Fibroblast of skin of abdomen (primary cell): ENCODE results near the gene CDKAL1.
A peak's percentile ranks its signal among the peaks of the same experiment; 100 is the strongest.

Experiments used
- DNase-seq: peaks from one replicate; pipeline ENCODE4 v3.0.0-alpha.2; 2013

CDKAL1 gene

DNA sequence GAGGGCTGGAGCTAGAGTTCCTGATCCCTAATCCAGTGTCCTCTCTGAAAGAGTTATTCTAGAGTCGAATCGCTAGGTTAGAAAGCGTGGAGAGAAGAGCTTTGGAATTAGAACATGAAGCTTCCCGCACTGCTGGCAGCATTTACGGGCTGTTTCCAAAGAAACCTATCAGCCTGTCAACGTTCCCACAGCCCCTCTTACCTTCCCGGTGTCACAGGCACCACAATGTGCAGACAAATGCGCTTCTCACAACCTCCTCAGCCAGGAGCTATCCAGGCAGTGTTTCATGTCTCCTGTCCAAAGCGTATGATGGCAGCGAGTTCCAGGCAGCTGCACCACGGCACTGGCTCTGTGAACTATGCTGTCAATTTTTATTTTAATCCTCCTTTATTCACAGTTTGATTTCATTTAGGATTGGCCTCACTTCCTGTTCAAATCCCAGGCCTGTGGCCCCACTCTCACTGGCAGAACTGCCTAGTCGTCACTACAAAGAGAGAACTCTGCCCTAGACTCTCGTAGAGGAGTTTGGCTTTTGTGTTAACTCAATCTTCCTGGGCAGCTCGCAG is 736.5 kb downstream of the CDKAL1 start:
- DNase-seq: no peak

DNA sequence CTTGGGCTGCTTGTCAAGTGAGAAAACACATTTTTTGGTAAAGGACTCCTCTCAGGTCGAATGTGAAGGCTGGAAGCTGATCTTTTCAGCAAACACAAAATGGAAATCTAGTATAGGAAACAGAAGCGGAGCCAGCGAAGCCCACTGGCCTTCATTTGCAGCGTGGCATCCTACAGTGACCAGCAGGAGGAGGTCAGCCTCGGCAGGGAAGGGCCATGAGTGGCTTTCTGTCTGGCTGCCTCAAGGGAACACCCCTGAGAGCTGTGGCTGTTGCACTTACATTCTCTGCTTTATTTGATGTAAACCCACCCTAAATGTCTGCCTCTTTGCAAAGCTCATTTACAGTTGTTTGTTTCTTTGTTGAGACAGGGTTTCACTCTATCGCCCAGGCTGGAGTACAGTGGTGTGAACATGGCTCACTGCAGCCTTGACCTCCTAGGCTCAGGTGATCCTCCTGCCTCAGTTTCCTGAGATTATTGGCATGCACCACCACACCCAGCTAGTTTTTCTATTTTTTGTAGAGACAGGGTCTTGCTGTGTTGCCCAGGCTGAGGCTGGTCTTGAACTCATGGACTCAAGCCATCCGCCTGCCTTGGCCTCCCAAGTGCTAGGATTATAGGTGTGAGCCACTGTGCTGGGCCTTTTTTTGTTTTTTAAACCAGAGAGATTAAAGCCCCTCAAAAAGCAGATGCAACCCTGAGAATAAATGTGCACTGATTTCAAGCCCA is 737.3 kb downstream of the CDKAL1 start:
- DNase-seq: no peak

DNA sequence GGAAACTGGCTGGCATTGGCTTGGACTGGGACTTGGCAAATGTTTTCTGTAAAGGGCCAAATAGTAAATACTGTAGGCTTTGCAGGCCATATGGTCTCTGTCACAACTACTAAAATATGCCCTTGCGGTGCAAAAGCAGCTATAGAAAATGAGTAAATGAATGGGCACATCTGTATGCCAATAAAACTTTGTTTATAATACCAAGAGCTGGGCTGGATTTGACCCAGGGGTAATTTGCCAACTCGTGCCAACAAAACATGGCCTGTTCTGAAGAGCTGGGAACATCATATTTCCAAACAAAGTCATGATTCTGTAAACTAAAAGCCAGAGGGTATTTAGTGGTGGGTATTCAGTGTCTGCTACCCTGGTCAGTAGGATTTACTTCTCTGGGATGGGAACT is 739.2 kb downstream of the CDKAL1 start:
- DNase-seq: no peak

DNA sequence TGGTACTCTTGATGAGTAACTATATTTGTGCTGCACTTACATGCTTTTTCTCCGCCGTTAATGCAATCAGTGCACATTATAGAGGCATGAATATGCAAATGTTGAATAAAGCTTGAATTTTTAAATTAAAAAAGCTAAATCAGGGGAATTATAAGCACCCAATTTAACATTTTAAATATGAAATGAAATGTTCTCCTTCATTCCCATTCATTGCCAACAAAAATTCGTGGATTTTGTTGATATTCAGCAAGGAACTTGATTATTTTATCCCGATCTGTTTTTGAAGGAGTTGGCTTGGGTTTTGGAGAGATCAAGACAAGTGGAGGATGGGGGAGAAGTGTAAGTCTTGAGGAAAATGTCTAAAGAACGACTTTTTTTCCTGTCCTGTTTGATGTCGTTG is 740.6 kb downstream of the CDKAL1 start:
- no peak for DNase-seq

DNA sequence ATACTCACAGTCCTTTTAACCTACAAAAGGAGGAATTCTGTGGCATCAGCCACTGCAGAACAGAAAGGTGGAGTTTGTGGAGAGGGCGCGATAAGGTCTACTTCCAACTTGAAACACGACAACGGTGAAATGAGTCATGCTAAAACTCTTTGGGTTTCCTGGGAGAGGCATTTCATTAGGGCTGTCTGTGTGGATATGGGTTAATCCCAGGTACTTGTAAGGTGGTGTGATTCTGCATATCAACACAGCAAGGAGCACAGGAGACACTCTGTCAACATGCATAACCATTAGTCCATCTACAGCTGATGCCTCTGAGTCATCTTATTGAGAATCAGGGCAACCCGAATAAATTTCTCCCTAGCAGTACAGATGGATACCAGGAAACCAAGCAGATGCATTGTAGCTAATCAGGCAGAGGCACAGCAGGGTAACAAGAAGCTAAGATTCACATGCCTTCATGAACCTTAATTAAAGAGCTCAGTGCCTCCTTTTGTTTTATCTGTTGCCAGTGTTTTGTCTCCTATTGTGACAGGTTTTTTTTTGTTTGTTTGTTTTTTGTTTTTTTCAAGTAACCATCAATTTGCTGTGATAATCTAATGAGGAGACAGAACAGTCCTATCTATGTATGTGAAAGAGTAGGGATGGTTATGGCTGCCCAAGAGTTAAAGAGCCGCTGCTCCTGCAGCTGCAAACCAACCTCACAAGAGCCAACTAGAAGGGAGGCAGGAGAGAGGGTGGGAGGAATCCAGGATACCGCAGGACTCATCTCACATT is 743.5 kb downstream of the CDKAL1 start:
- DNase-seq: no peak

DNA sequence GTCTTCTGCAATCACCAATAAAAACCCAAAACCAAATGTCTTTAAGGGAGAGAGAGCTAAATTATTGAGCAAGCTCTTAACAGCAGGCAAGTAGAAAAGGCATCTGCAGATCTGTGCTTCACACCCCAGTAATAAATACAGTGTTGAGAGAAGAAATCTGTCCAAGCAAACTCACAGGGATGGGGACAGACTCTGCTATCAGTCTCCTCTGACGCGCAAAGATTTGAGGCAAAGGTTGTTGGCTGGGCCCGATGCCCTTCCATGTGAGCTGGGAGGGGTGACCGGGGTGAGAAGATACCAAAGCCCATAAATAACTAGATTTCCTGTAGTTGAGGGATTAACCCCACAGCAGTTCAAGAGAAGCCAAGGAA is 744.1 kb downstream of the CDKAL1 start:
- peak; percentile 6 for DNase-seq

DNA sequence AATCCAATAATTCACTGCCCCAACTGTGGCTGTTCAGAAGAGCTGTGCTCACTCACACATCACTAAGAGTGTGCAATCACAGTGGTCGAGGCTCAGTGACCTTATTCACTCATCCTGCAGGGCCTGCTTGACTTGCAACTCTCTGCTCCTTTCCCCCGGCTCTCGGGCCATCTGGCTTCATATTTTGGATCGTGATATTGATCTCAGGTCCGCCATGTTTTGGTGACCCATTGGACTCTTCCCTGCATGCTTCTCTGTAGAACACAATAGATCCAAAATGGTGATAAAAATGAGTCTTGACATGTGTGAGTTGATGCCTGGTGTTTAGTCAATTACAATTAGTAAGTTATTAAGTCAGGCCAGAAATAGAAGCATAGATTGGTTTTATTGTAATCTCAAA is 745.4 kb downstream of the CDKAL1 start:
- no peak for DNase-seq

DNA sequence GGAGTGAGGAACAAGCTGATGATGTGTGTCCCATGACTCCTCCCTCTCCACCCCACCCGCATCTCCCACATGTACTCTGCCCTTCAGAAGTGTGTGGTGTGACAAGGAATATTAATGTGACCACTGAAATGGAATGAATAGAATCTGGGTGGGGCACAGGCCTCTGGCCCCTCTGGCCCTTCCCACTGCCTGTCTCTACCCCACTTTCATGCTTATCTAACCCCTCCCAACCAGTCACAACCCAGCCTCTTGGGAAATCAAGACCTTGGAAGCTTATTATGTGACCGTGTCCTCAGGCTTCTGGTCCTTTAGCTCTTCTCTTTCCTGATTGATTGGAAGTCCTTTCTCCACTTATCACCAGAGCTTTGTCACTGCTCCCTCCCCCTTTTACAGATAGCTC is 747.1 kb downstream of the CDKAL1 start:
- no peak for DNase-seq
